PC-9 (cell line): Measurements from ENCODE around the gene KIF26A. TPM values are rescaled to one million over a fixed set of nuclear protein-coding genes. Genes with fewer than 3 reads are reported as not detected.

ENCODE experiments used
- BruUV-seq: library from RNA; stranded (reverse); fragments of 400-500 nt; replicated peaks from 2 replicates; lab custom pipeline; 2021; lab: Mats Ljungman, UMichigan
- CTCF ChIA-PET: fragments of 300-600 bp; sonication (Branson Sonifier 250); formaldehyde crosslinking; loops from one replicate; lab custom pipeline; 2022; ENCODE audit warnings: antibody characterized with exemption; lab: Charles Lee
- POLR2A ChIA-PET: fragments of 300-600 bp; sonication (Branson Sonifier 250); formaldehyde crosslinking; loops from one replicate; lab custom pipeline; 2022; ENCODE audit warnings: antibody characterized with exemption; ENCODE audit not compliant: unreplicated experiment; lab: Charles Lee
- DNase-seq, 2 experiments: peaks; one replicate each; pipeline versions ENCODE4 v3.0.0 to v3.0.0-alpha.2; 2015 to 2022; ENCODE audit warnings: mixed read lengths in 1 of 2
- H2AFZ ChIP-seq: fragments of 200-600 bp; sonication (generic); 2 replicates; pipeline ENCODE4 v1.8.1; 2017; ENCODE audit warnings: antibody characterized with exemption
- H3F3A ChIP-seq: fragments of 200-600 bp; sonication (generic); 2 replicates; pipeline ENCODE4 v1.8.1; 2017; ENCODE audit warnings: antibody characterized with exemption, mild to moderate bottlenecking, low read depth; ENCODE audit not compliant: insufficient read depth
- H3K27ac ChIP-seq: fragments of 200-600 bp; sonication (generic); 2 replicates; pipeline ENCODE4 v1.6.1; 2016; ENCODE audit warnings: mixed run types
- H3K27me3 ChIP-seq: fragments of 200-600 bp; sonication (generic); 2 replicates; pipeline ENCODE4 v1.6.1; 2016; ENCODE audit warnings: low read depth, mixed run types; ENCODE audit not compliant: insufficient read depth
- H3K36me3 ChIP-seq: fragments of 200-600 bp; sonication (generic); 2 replicates; pipeline ENCODE4 v1.6.1; 2016; ENCODE audit warnings: low read depth, mixed run types
- H3K4me1 ChIP-seq: fragments of 200-600 bp; sonication (generic); replicated peaks from 2 replicates; pipeline ENCODE4 v1.6.1; 2016; ENCODE audit warnings: mixed run types; ENCODE audit not compliant: insufficient read depth
- H3K4me2 ChIP-seq: fragments of 200-600 bp; sonication (generic); 2 replicates; pipeline ENCODE4 v1.6.1; 2017; ENCODE audit warnings: mixed run types
- H3K4me3 ChIP-seq: fragments of 200-600 bp; sonication (generic); 2 replicates; pipeline ENCODE4 v1.6.1; 2016; ENCODE audit warnings: mixed run types
- H3K79me2 ChIP-seq: fragments of 200-600 bp; sonication (generic); 2 replicates; pipeline ENCODE4 v1.6.1; 2017; ENCODE audit warnings: low read depth, mixed run types
- H3K9me2 ChIP-seq: fragments of 200-600 bp; sonication (generic); 2 replicates; pipeline ENCODE4 v1.8.1; 2017; ENCODE audit warnings: mild to moderate bottlenecking; ENCODE audit not compliant: insufficient read depth
- H3K9me3 ChIP-seq: fragments of 200-600 bp; sonication (generic); 2 replicates; pipeline ENCODE4 v1.8.1; 2016; ENCODE audit warnings: low read depth; ENCODE audit not compliant: insufficient read depth
- H4K20me1 ChIP-seq: fragments of 200-600 bp; sonication (generic); 2 replicates; pipeline ENCODE4 v1.8.1; 2017; ENCODE audit not compliant: insufficient read depth
- CTCF ChIP-seq: fragments of 200-600 bp; sonication (generic); conservative IDR thresholded peaks from 2 replicates; pipeline ENCODE4 v1.6.1; 2017; ENCODE audit warnings: mixed run types, antibody characterized with exemption, mild to moderate bottlenecking, moderate library complexity
- EZH2 ChIP-seq: fragments of 200-600 bp; sonication (generic); IDR thresholded peaks from 2 replicates; pipeline ENCODE4 v1.8.0; 2017; ENCODE audit warnings: antibody characterized with exemption, low read depth
- intact Hi-C: fragments of 100-400 bp; cut with micrococcal nuclease; formaldehyde crosslinking; loops from one replicate; pipeline ENCODE4 v1.10.0; 2022; ENCODE audit not compliant: unreplicated experiment
- total RNA-seq: library from RNA; stranded (reverse); gene quantifications from 2 replicates; pipeline ENCODE4 v1.2.3, GENCODE V29; 2021

The KIF26A gene
- total RNA-seq, 1 experiment from 2014 or later: 0.17 TPM

- Histone ChIP-seq H3K4me3 (no peak overlapping the region), H3K27ac (no peak overlapping the region), H3K9me2 (no peaks in the 10 kb centered on the region), H4K20me1 (no peaks in the 10 kb centered on the region), H3K79me2 (no peaks in the 10 kb centered on the region), H3K36me3 (no peaks in the 10 kb centered on the region), H3K27me3 (peaks cover 70% of the 10 kb centered on the region), H3K4me2 (no peak overlapping the region), H3K4me1 (no peaks in the 10 kb centered on the region), H3F3A (no peaks in the 10 kb centered on the region), H3K9me3 (no peaks in the 10 kb centered on the region), H2AFZ (no peak overlapping the region)
- CTCF ChIA-PET: no interaction called here
- TF ChIP-seq EZH2 (no peak), CTCF (no peak)
- peak in 1 of 2 experiments; percentile 5 for DNase-seq
- POLR2A ChIA-PET: no interaction called here
- no TSS peak for BruUV-seq
- intact Hi-C loops: no loop called here
Measured at GRCh38 chr14:104182857-104183425, 44.6 kb downstream of the KIF26A start.

DNA sequence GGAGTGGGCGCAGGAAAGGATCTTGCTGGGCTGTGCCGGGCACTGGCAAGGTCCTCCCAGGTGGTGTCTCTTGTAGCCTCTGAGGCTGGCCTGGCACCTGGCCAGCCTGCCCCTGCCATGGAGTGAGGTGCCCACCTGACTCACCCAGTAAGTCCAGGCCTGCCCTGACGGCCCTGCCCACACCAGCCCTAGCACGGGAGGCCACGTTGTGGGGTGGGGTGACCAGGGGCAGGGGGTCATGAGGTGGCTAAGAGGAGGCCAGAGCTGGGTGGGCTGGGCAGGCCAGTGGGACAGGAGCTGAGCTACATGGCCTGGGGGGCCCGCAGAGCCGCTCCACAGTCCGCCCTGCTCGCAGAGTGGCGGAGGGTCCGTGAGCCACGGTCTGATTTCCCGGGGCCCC, 45.4 kb downstream of the KIF26A start:
- Histone ChIP-seq H3K9me3 (no peaks in the 10 kb centered on the region), H3K27me3 (peaks cover 70% of the 10 kb centered on the region), H3K4me3 (no peak overlapping the region), H4K20me1 (no peaks in the 10 kb centered on the region), H3K4me2 (no peak overlapping the region), H3K4me1 (no peaks in the 10 kb centered on the region), H3K27ac (no peak overlapping the region), H3K36me3 (no peaks in the 10 kb centered on the region), H3K79me2 (no peaks in the 10 kb centered on the region), H3K9me2 (no peaks in the 10 kb centered on the region), H2AFZ (no peak overlapping the region), H3F3A (no peaks in the 10 kb centered on the region)
- ChIA-PET POLR2A (no interaction called here), CTCF (no interaction called here)
- no peak for DNase-seq
- TF ChIP-seq EZH2: no peak
- TF ChIP-seq CTCF: no peak
- no TSS peak for BruUV-seq
- intact Hi-C loops: no loop called here

- DNase-seq: no peak
- no peaks in the 10 kb centered on the region for H3K79me2 ChIP-seq
- H3K4me1 ChIP-seq: no peaks in the 10 kb centered on the region
- H3K27ac ChIP-seq: no peak overlapping the region
- H3F3A ChIP-seq: no peaks in the 10 kb centered on the region
- no peak overlapping the region for H2AFZ ChIP-seq
- no peaks in the 10 kb centered on the region for H3K9me3 ChIP-seq
- H3K9me2 ChIP-seq: no peaks in the 10 kb centered on the region
- no peaks in the 10 kb centered on the region for H4K20me1 ChIP-seq
- POLR2A ChIA-PET: no interaction called here
- no peaks in the 10 kb centered on the region for H3K36me3 ChIP-seq
- no TSS peak for BruUV-seq
- intact Hi-C loops: no loop called here
- peaks cover 70% of the 10 kb centered on the region for H3K27me3 ChIP-seq
- H3K4me3 ChIP-seq: no peak overlapping the region
- CTCF ChIA-PET: no interaction called here
- no peak overlapping the region for H3K4me2 ChIP-seq
- TF ChIP-seq CTCF (no peak), EZH2 (no peak)
Measured at GRCh38 chr14:104184506-104184905, 46.1 kb downstream of the KIF26A start.
